Pons (tissue), 1 donor: ENCODE data around the gene AMMECR1.

Experiments used
- DNase-seq: peaks from one replicate; pipeline ENCODE4 v3.0.0-alpha.2; 2016; ENCODE audit warnings: low spot score

Gene AMMECR1

GRCh38 chrX:110212299-110212698 lies 105.6 kb downstream of the AMMECR1 start:
- DNase-seq: no peak

GRCh38 chrX:110211340-110211739 lies 106.5 kb downstream of the AMMECR1 start:
- DNase-seq: no peak

GRCh38 chrX:110210417-110211139 lies 107.3 kb downstream of the AMMECR1 start:
- DNase-seq: no peak

- DNase-seq: no peak
These were observed 109.8 kb downstream of the AMMECR1 start for GRCh38 chrX:110208092-110208491.

- no peak for DNase-seq
These were observed 112.9 kb downstream of the AMMECR1 start for GRCh38 chrX:110204986-110205385.

GRCh38 chrX:110201799-110202198 lies 116.1 kb downstream of the AMMECR1 start:
- DNase-seq: no peak

GRCh38 chrX:110194977-110195376 lies 122.9 kb downstream of the AMMECR1 start:
- DNase-seq: no peak

- no peak for DNase-seq
These were observed 125.4 kb downstream of the AMMECR1 start for GRCh38 chrX:110192516-110192915.

GRCh38 chrX:110188701-110189558 lies 129.0 kb downstream of the AMMECR1 start:
- no peak for DNase-seq

- no peak for DNase-seq
These were observed 134.6 kb downstream of the AMMECR1 start for GRCh38 chrX:110183314-110183713.

GRCh38 chrX:110182865-110183264 lies 135.0 kb downstream of the AMMECR1 start:
- no peak for DNase-seq

- DNase-seq: no peak
These were observed 135.5 kb downstream of the AMMECR1 start for GRCh38 chrX:110182362-110182761.

- DNase-seq: no peak
These were observed 136.3 kb downstream of the AMMECR1 start for GRCh38 chrX:110181459-110182137.

GRCh38 chrX:110180928-110181310 lies 137.0 kb downstream of the AMMECR1 start:
- DNase-seq: no peak

GRCh38 chrX:110180176-110180927 lies 137.5 kb downstream of the AMMECR1 start:
- no peak for DNase-seq

- no peak for DNase-seq
These were observed 139.6 kb downstream of the AMMECR1 start for GRCh38 chrX:110178179-110178865.

- DNase-seq: no peak
These were observed 142.2 kb downstream of the AMMECR1 start for GRCh38 chrX:110175696-110176095.

GRCh38 chrX:110175146-110175545 lies 142.7 kb downstream of the AMMECR1 start:
- no peak for DNase-seq

- no peak for DNase-seq
These were observed 144.4 kb downstream of the AMMECR1 start for GRCh38 chrX:110173192-110174175.

- no peak for DNase-seq
These were observed 145.7 kb downstream of the AMMECR1 start for GRCh38 chrX:110172215-110172614.
